Brain pericyte (primary cell): Measurements from ENCODE around the gene AFF1.
A peak's percentile ranks its signal among the peaks of the same experiment; 100 is the strongest.

Experiments
- DNase-seq: peaks from one replicate; pipeline ENCODE4 v3.0.0-alpha.2; 2012; ENCODE audit warnings: low read depth, low spot score

Gene AFF1

GRCh38 chr4:86919561-86920223 lies 15.1 kb upstream of the AFF1 start:
- DNase-seq, result no peak

- DNase-seq, result no peak
These were observed 13.1 kb upstream of the AFF1 start for GRCh38 chr4:86921608-86922252.

- no peak for DNase-seq
These were observed 10.0 kb upstream of the AFF1 start for GRCh38 chr4:86924811-86925210.

GRCh38 chr4:86926435-86927086 lies 8.2 kb upstream of the AFF1 start:
- no peak for DNase-seq

GRCh38 chr4:86927843-86928395 lies 6.9 kb upstream of the AFF1 start:
- DNase-seq, result peak; percentile 32

- DNase-seq, result no peak
These were observed 6.2 kb upstream of the AFF1 start for GRCh38 chr4:86928400-86929255.

- no peak for DNase-seq
These were observed 552 bp upstream of the AFF1 start for GRCh38 chr4:86934147-86934770.

- no peak for DNase-seq
These were observed 698 bp downstream of the AFF1 start for GRCh38 chr4:86935566-86935852.

- DNase-seq, result no peak
These were observed 1.3 kb downstream of the AFF1 start for GRCh38 chr4:86935853-86936733.

GRCh38 chr4:86938771-86939520 lies 4.1 kb downstream of the AFF1 start:
- DNase-seq, result no peak

- no peak for DNase-seq
These were observed 5.1 kb downstream of the AFF1 start for GRCh38 chr4:86939729-86940575.

GRCh38 chr4:86940920-86941460 lies 6.2 kb downstream of the AFF1 start:
- no peak for DNase-seq

GRCh38 chr4:86942185-86942666 lies 7.4 kb downstream of the AFF1 start:
- no peak for DNase-seq

- no peak for DNase-seq
These were observed 10.4 kb downstream of the AFF1 start for GRCh38 chr4:86944964-86945781.

GRCh38 chr4:86946868-86947500 lies 12.2 kb downstream of the AFF1 start:
- no peak for DNase-seq

- no peak for DNase-seq
These were observed 12.8 kb downstream of the AFF1 start for GRCh38 chr4:86947501-86948120.

- DNase-seq, result no peak
These were observed 13.5 kb downstream of the AFF1 start for GRCh38 chr4:86948276-86948675.
